Naive thymus-derived CD4-positive, alpha-beta T cell (primary cell): Measurements from ENCODE around the gene APH1B. TPM values are rescaled to one million over a fixed set of nuclear protein-coding genes. Genes with fewer than 3 reads are reported as not detected.

Experiments used
- ATAC-seq: fragments of 150-1000 bp; cut with Tn5 transposase; 2 replicates; pipeline ENCODE4 v1.10.0; 2021; ENCODE audit warnings: mild to moderate bottlenecking, moderate library complexity
- CTCF ChIA-PET: fragments of 350-600 bp; sonication (Branson Sonifier 250); formaldehyde crosslinking; loops from one replicate; lab custom pipeline; 2021; ENCODE audit warnings: antibody characterized with exemption; lab: Charles Lee
- POLR2A ChIA-PET: fragments of 350-600 bp; sonication (Branson Sonifier 250); formaldehyde crosslinking; loops from one replicate; lab custom pipeline; 2021; ENCODE audit warnings: antibody characterized with exemption, inconsistent platforms; lab: Charles Lee
- DNase-seq, 9 donors: peaks; one replicate each; pipeline versions ENCODE4 v3.0.0 to v3.0.0-alpha.2; 2020 to 2022; ENCODE audit warnings: mixed read lengths in 1 of 9
- H3K27ac ChIP-seq: one replicate; pipeline ENCODE4 v1.7.0; 2013; ENCODE audit warnings: mild to moderate bottlenecking, low read depth, low read length, moderate library complexity
- H3K27me3 ChIP-seq, 2 donors: one replicate each; pipeline ENCODE4 v1.7.0; 2013; ENCODE audit warnings: low read length in 2 of 2, mild to moderate bottlenecking in 2 of 2, moderate library complexity in 2 of 2; ENCODE audit not compliant: control insufficient read depth in 2 of 2, insufficient read depth in 2 of 2
- H3K36me3 ChIP-seq, 3 experiments: 1 replicate in 2 of 3; 2 replicates in 1 of 3; pipeline ENCODE4 v1.7.0; 2013; ENCODE audit warnings: low read length in 3 of 3, mild to moderate bottlenecking in 3 of 3, moderate library complexity in 1 of 3; ENCODE audit not compliant: insufficient read depth in 3 of 3, control insufficient read depth in 2 of 3
- H3K4me1 ChIP-seq, 2 donors: one replicate each; pipeline ENCODE4 v1.7.0; 2013; ENCODE audit warnings: low read length in 2 of 2, mild to moderate bottlenecking in 2 of 2, moderate library complexity in 1 of 2; ENCODE audit not compliant: control insufficient read depth in 2 of 2, insufficient read depth in 2 of 2
- H3K4me3 ChIP-seq: 2 replicates; pipeline ENCODE4 v1.7.0; 2013; ENCODE audit warnings: mild to moderate bottlenecking, low read length
- H3K9me3 ChIP-seq, 3 experiments: 1 replicate in 2 of 3; 2 replicates in 1 of 3; pipeline ENCODE4 v1.7.0; 2013; ENCODE audit warnings: low read length in 3 of 3; ENCODE audit not compliant: control insufficient read depth in 2 of 3
- H3K27ac Mint-ChIP-seq, 9 donors: one replicate each; pipeline ENCODE4 v1.8.0; 2020 to 2022; ENCODE audit warnings: mixed read lengths in 9 of 9, mild to moderate bottlenecking in 8 of 9, moderate library complexity in 5 of 9, inconsistent platforms in 2 of 9
- H3K27me3 Mint-ChIP-seq, 5 donors: one replicate each; pipeline ENCODE4 v1.8.0; 2021 to 2022; ENCODE audit warnings: mixed read lengths in 5 of 5, mild to moderate bottlenecking in 1 of 5
- H3K36me3 Mint-ChIP-seq, 5 donors: one replicate each; pipeline ENCODE4 v1.8.0; 2020 to 2022; ENCODE audit warnings: mixed read lengths in 5 of 5, mild to moderate bottlenecking in 3 of 5, inconsistent platforms in 1 of 5
- H3K4me1 Mint-ChIP-seq, 7 donors: one replicate each; pipeline ENCODE4 v1.8.0; 2020 to 2022; ENCODE audit warnings: mixed read lengths in 7 of 7, mild to moderate bottlenecking in 3 of 7, inconsistent platforms in 1 of 7
- H3K4me3 Mint-ChIP-seq, 10 donors: one replicate each; pipeline ENCODE4 v1.8.0; 2020 to 2022; ENCODE audit warnings: mild to moderate bottlenecking in 10 of 10, mixed read lengths in 10 of 10, moderate library complexity in 6 of 10, inconsistent platforms in 2 of 10
- H3K9me3 Mint-ChIP-seq, 11 donors: one replicate each; pipeline ENCODE4 v1.8.0; 2020 to 2022; ENCODE audit warnings: mixed read lengths in 11 of 11, mild to moderate bottlenecking in 4 of 11, inconsistent platforms in 1 of 11, moderate library complexity in 1 of 11
- intact Hi-C, 2 donors: fragments of 100-400 bp; cut with micrococcal nuclease; formaldehyde crosslinking; loops; one replicate each; pipeline ENCODE4 v1.15.1; 2023
- polyA plus RNA-seq, 2 donors: library from polyadenylated mRNA; unstranded; fragments of 300-500 nt; fragmentation: Illumina TruSeq; gene quantifications; one replicate each; pipeline ENCODE4 v1.2.3, GENCODE V29; 2021
- total RNA-seq, 6 experiments: library from RNA in 5 of 6; stranded (reverse) in 5 of 6; gene quantifications; 1 replicate in 5 of 6; 2 replicates in 1 of 6; pipeline ENCODE4 v1.2.3 and lab custom pipeline; 2021 to 2026

Gene APH1B
- total and polyA plus RNA-seq, 7 experiments from 2014 or later = 9.9 to 29.9 (median 17.3) TPM

GRCh38 chr15:63321462-63321861, 44.1 kb downstream of the APH1B start:
- ATAC-seq (no peak), DNase-seq (no peak)
- POLR2A ChIA-PET = no interaction called here
- Histone ChIP-seq H3K36me3 (no peaks in the 10 kb centered on the region), H3K4me3 (no peak overlapping the region), H3K9me3 (no peaks in the 10 kb centered on the region), H3K27ac (no peak overlapping the region), H3K27me3 (no peaks in the 10 kb centered on the region), H3K4me1 (no peaks in the 10 kb centered on the region)
- Mint-ChIP-seq H3K9me3 (no peaks in the 10 kb centered on the region), H3K36me3 (no peaks in the 10 kb centered on the region), H3K27me3 (peaks cover 0 to 11% (median 0%) of the 10 kb centered on the region in 5 donors), H3K27ac (no peak overlapping the region), H3K4me3 (no peak overlapping the region), H3K4me1 (no peaks in the 10 kb centered on the region)
- intact Hi-C loops = no loop called here
- CTCF ChIA-PET = no interaction called here

GRCh38 chr15:63322541-63322940, 45.1 kb downstream of the APH1B start:
- Histone ChIP-seq H3K27ac (no peak overlapping the region), H3K4me1 (no peaks in the 10 kb centered on the region), H3K36me3 (no peaks in the 10 kb centered on the region), H3K4me3 (no peak overlapping the region), H3K27me3 (no peaks in the 10 kb centered on the region), H3K9me3 (no peaks in the 10 kb centered on the region)
- peaks cover 0 to 4% (median 0%) of the 10 kb centered on the region in 5 donors for H3K27me3 Mint-ChIP-seq
- no peaks in the 10 kb centered on the region for H3K9me3 Mint-ChIP-seq
- H3K4me1 Mint-ChIP-seq = no peaks in the 10 kb centered on the region
- no peak for ATAC-seq
- ChIA-PET CTCF (no interaction called here), POLR2A (no interaction called here)
- DNase-seq = no peak
- no peak overlapping the region for H3K4me3 Mint-ChIP-seq
- H3K27ac Mint-ChIP-seq = no peak overlapping the region
- intact Hi-C loops = no loop called here
- no peaks in the 10 kb centered on the region for H3K36me3 Mint-ChIP-seq

GRCh38 chr15:63323798-63324563, 46.6 kb downstream of the APH1B start:
- POLR2A ChIA-PET = no interaction called here
- no peak overlapping the region for H3K4me3 Mint-ChIP-seq
- no peak overlapping the region for H3K27ac ChIP-seq
- no peaks in the 10 kb centered on the region for H3K4me1 Mint-ChIP-seq
- H3K36me3 Mint-ChIP-seq = no peaks in the 10 kb centered on the region
- H3K27me3 Mint-ChIP-seq = no peaks in the 10 kb centered on the region
- H3K9me3 Mint-ChIP-seq = no peaks in the 10 kb centered on the region
- ATAC-seq (no peak), DNase-seq (no peak)
- H3K27me3 ChIP-seq = no peaks in the 10 kb centered on the region
- CTCF ChIA-PET = no interaction called here
- no peaks in the 10 kb centered on the region for H3K9me3 ChIP-seq
- no peak overlapping the region for H3K27ac Mint-ChIP-seq
- H3K4me3 ChIP-seq = no peak overlapping the region
- intact Hi-C loops = no loop called here
- no peaks in the 10 kb centered on the region for H3K4me1 ChIP-seq
- no peaks in the 10 kb centered on the region for H3K36me3 ChIP-seq

GRCh38 chr15:63324770-63325169, 47.4 kb downstream of the APH1B start:
- no peak for DNase-seq
- no peaks in the 10 kb centered on the region for H3K9me3 Mint-ChIP-seq
- no peaks in the 10 kb centered on the region for H3K36me3 Mint-ChIP-seq
- H3K4me3 Mint-ChIP-seq = no peak overlapping the region
- no peaks in the 10 kb centered on the region for H3K9me3 ChIP-seq
- H3K27me3 ChIP-seq = no peaks in the 10 kb centered on the region
- ATAC-seq = no peak
- H3K4me1 ChIP-seq = no peaks in the 10 kb centered on the region
- no peaks in the 10 kb centered on the region for H3K27me3 Mint-ChIP-seq
- H3K27ac ChIP-seq = no peak overlapping the region
- no peaks in the 10 kb centered on the region for H3K4me1 Mint-ChIP-seq
- no peak overlapping the region for H3K27ac Mint-ChIP-seq
- no peaks in the 10 kb centered on the region for H3K36me3 ChIP-seq
- intact Hi-C loops = no loop called here
- H3K4me3 ChIP-seq = no peak overlapping the region
- POLR2A ChIA-PET = no interaction called here
- CTCF ChIA-PET = no interaction called here

GRCh38 chr15:63327648-63328421, 50.4 kb downstream of the APH1B start:
- no peak overlapping the region for H3K4me3 ChIP-seq
- H3K36me3 Mint-ChIP-seq = no peaks in the 10 kb centered on the region
- H3K27ac ChIP-seq = no peak overlapping the region
- H3K9me3 Mint-ChIP-seq = no peaks in the 10 kb centered on the region
- no peaks in the 10 kb centered on the region for H3K9me3 ChIP-seq
- H3K4me1 ChIP-seq = no peaks in the 10 kb centered on the region
- ATAC-seq = no peak
- no peaks in the 10 kb centered on the region for H3K4me1 Mint-ChIP-seq
- no peaks in the 10 kb centered on the region for H3K27me3 ChIP-seq
- no peak overlapping the region for H3K4me3 Mint-ChIP-seq
- peak overlapping the region in 1 of 9 donors; percentile 51 for H3K27ac Mint-ChIP-seq
- ChIA-PET CTCF (no interaction called here), POLR2A (no interaction called here)
- DNase-seq = no peak
- intact Hi-C loops = no loop called here
- no peaks in the 10 kb centered on the region for H3K27me3 Mint-ChIP-seq
- no peaks in the 10 kb centered on the region for H3K36me3 ChIP-seq

GRCh38 chr15:63329567-63330350, 52.4 kb downstream of the APH1B start:
- ATAC-seq (no peak), DNase-seq (no peak)
- ChIA-PET POLR2A (no interaction called here), CTCF (no interaction called here)
- no peaks in the 10 kb centered on the region for H3K9me3 ChIP-seq
- H3K4me1 Mint-ChIP-seq = no peaks in the 10 kb centered on the region
- no peaks in the 10 kb centered on the region for H3K36me3 Mint-ChIP-seq
- H3K9me3 Mint-ChIP-seq = no peaks in the 10 kb centered on the region
- H3K27me3 Mint-ChIP-seq = no peaks in the 10 kb centered on the region
- H3K4me3 Mint-ChIP-seq = no peak overlapping the region
- H3K4me1 ChIP-seq = no peaks in the 10 kb centered on the region
- intact Hi-C loops = no loop called here
- no peaks in the 10 kb centered on the region for H3K27me3 ChIP-seq
- H3K4me3 ChIP-seq = no peak overlapping the region
- no peak overlapping the region for H3K27ac Mint-ChIP-seq
- H3K27ac ChIP-seq = no peak overlapping the region
- H3K36me3 ChIP-seq = no peaks in the 10 kb centered on the region
